HepG2 (cell line): ENCODE results near the gene MAGIX. TPM values are rescaled to one million over a fixed set of nuclear protein-coding genes. Genes with fewer than 3 reads are reported as not detected.
A peak's percentile ranks its signal among the peaks of the same experiment; 100 is the strongest.

Source experiments
- BRCA1 ChIP-seq: sonication (generic); formaldehyde crosslinking; IDR thresholded peaks from 2 replicates; pipeline ENCODE4 v1.4.0; 2020; ENCODE audit warnings: missing genetic modification reagents
- CERS6 ChIP-seq: sonication (generic); formaldehyde crosslinking; IDR thresholded peaks from 2 replicates; pipeline ENCODE4 v1.5.0; 2020; ENCODE audit warnings: missing genetic modification reagents
- FOSL2 ChIP-seq: sonication (generic); formaldehyde crosslinking; IDR thresholded peaks from 2 replicates; pipeline ENCODE4 v1.4.0; 2020; ENCODE audit warnings: missing genetic modification reagents
- HIC2 ChIP-seq: sonication (generic); formaldehyde crosslinking; IDR thresholded peaks from 2 replicates; pipeline ENCODE4 v1.9.0; 2022; ENCODE audit warnings: low read depth, missing genetic modification reagents
- NPAS2 ChIP-seq: sonication (generic); formaldehyde crosslinking; IDR thresholded peaks from 2 replicates; pipeline ENCODE4 v1.8.0; 2022; ENCODE audit warnings: mild to moderate bottlenecking, missing genetic modification reagents, borderline replicate concordance
- SP140L ChIP-seq: sonication (generic); formaldehyde crosslinking; IDR thresholded peaks from 2 replicates; pipeline ENCODE4 v1.4.0; 2020; ENCODE audit warnings: missing genetic modification reagents, borderline replicate concordance
- WIZ ChIP-seq: sonication (generic); formaldehyde crosslinking; IDR thresholded peaks from 2 replicates; pipeline ENCODE4 v1.5.1; 2020; ENCODE audit warnings: mild to moderate bottlenecking, missing genetic modification reagents
- ZBTB2 ChIP-seq: sonication (generic); formaldehyde crosslinking; IDR thresholded peaks from 2 replicates; pipeline ENCODE4 v1.8.0; 2022; ENCODE audit warnings: low read depth, missing genetic modification reagents
- ZBTB49 ChIP-seq: sonication (generic); formaldehyde crosslinking; IDR thresholded peaks from 2 replicates; pipeline ENCODE4 v1.4.0; 2020; ENCODE audit warnings: missing genetic modification reagents, borderline replicate concordance
- ZNF3 ChIP-seq: IDR thresholded peaks from 2 replicates; pipeline ENCODE4 v1.7.0; 2017; ENCODE audit warnings: inconsistent platforms
- ZNF343 ChIP-seq: sonication (generic); formaldehyde crosslinking; IDR thresholded peaks from 2 replicates; pipeline ENCODE4 v1.4.0; 2020; ENCODE audit warnings: mild to moderate bottlenecking, missing genetic modification reagents
- ZNF350 ChIP-seq: sonication (generic); formaldehyde crosslinking; IDR thresholded peaks from 2 replicates; pipeline ENCODE4 v1.4.0; 2020; ENCODE audit warnings: mild to moderate bottlenecking, low read depth, missing genetic modification reagents, borderline replicate concordance
- ZNF672 ChIP-seq: sonication (generic); formaldehyde crosslinking; IDR thresholded peaks from 2 replicates; pipeline ENCODE4 v1.8.1; 2022; ENCODE audit warnings: missing genetic modification reagents
- ZNF800 ChIP-seq: sonication (generic); formaldehyde crosslinking; IDR thresholded peaks from 2 replicates; pipeline ENCODE4 v1.4.0; 2020; ENCODE audit warnings: missing genetic modification reagents
- ZSCAN5A ChIP-seq: sonication (generic); formaldehyde crosslinking; IDR thresholded peaks from 2 replicates; pipeline ENCODE4 v1.8.0; 2022; ENCODE audit warnings: mild to moderate bottlenecking, missing genetic modification reagents, borderline replicate concordance
- ZSCAN9 ChIP-seq: IDR thresholded peaks from 2 replicates; pipeline ENCODE4 v1.6.1; 2016; ENCODE audit warnings: borderline replicate concordance
- polyA plus RNA-seq, 8 experiments: library from polyadenylated mRNA; depleted of rRNA in 3 of 8; stranded (reverse) in 7 of 8; unstranded in 1 of 8; fragments of >200 nt; fragmentation: Illumina TruSeq in 4 of 8; extraction: Trizol in 4 of 8; gene quantifications; 2 replicates each; pipeline versions ENCODE4 v1.2.1 to v1.2.3, GENCODE V29; 2011 to 2016; ENCODE audit warnings: low read depth in 4 of 8, missing spikeins in 1 of 8, mixed read lengths in 1 of 8; ENCODE audit not compliant: insufficient read depth in 1 of 8
- total RNA-seq, 5 experiments: library from RNA; depleted of rRNA; stranded (reverse); fragments of >200 nt; fragmentation: Illumina TruSeq; extraction: Trizol; gene quantifications; 2 replicates each; pipeline ENCODE4 v1.2.3, GENCODE V29; 2016; ENCODE audit warnings: low read depth in 1 of 5

MAGIX gene
- total and polyA plus RNA-seq, 2 of the 13 experiments (the other 11 are each of a cell fraction or from before 2014, with no cell fraction given): 0.63 to 1.2 TPM

- 0 out of 2 replicates have a peak, but pooled peaks have one; percentile 75 for TF ChIP-seq ZNF343 (CRISPR knock-in tag)
- TF ChIP-seq ZSCAN5A (CRISPR knock-in tag): no peak
- TF ChIP-seq ZNF3 (CRISPR knock-in tag): no peak
- 0 out of 2 replicates have a peak, but pooled peaks have one; percentile 33 for TF ChIP-seq ZNF672 (CRISPR knock-in tag)
- TF ChIP-seq FOSL2 (CRISPR knock-in tag): peak; percentile 64
- peak; percentile 84 for TF ChIP-seq ZBTB2
- TF ChIP-seq ZNF350: no peak
- TF ChIP-seq CERS6 (CRISPR knock-in tag): no peak
- peak; percentile 25; the same call in 1 of the 2 replicates for TF ChIP-seq ZBTB49
- TF ChIP-seq WIZ: peak; percentile 89
- TF ChIP-seq ZNF800 (CRISPR knock-in tag): 0 out of 2 replicates have a peak, but pooled peaks have one; percentile 41
- TF ChIP-seq SP140L (CRISPR knock-in tag): 0 out of 2 replicates have a peak, but pooled peaks have one; percentile 29
- no peak for TF ChIP-seq NPAS2 (CRISPR knock-in tag)
- peak; percentile 95 for TF ChIP-seq ZSCAN9 (CRISPR knock-in tag)
- TF ChIP-seq BRCA1 (CRISPR knock-in tag): 0 out of 2 replicates have a peak, but pooled peaks have one; percentile 71
- TF ChIP-seq HIC2 (CRISPR knock-in tag): no peak
Observed at GRCh38 chrX:49199906-49200771, 37.6 kb downstream of the MAGIX start, which contains the start of gene SYP (continued).
